Left ventricle myocardium inferior (tissue), 1 donor: ENCODE results near the gene SMIM32. TPM values are rescaled to one million over a fixed set of nuclear protein-coding genes. Genes with fewer than 3 reads are reported as not detected.

Experiments used
- DNase-seq: peaks from one replicate; pipeline ENCODE4 v3.0.0-alpha.2; 2020
- H3K27ac ChIP-seq: fragments of 200-600 bp; replicated peaks from 2 replicates; pipeline ENCODE4 v1.8.0; 2021
- H3K27me3 ChIP-seq: fragments of 200-600 bp; 2 replicates; pipeline ENCODE4 v1.8.0; 2021; ENCODE audit warnings: low read depth
- H3K36me3 ChIP-seq: fragments of 200-600 bp; 2 replicates; pipeline ENCODE4 v1.8.0; 2021
- H3K4me1 ChIP-seq: fragments of 200-600 bp; 2 replicates; pipeline ENCODE4 v1.8.0; 2021
- H3K4me3 ChIP-seq: fragments of 200-600 bp; 2 replicates; pipeline ENCODE4 v1.8.0; 2021; ENCODE audit warnings: mild to moderate bottlenecking, moderate library complexity
- H3K9me3 ChIP-seq: fragments of 200-600 bp; replicated peaks from 2 replicates; pipeline ENCODE4 v1.8.0; 2021
- CTCF ChIP-seq: fragments of 200-600 bp; IDR thresholded peaks from 2 replicates; pipeline ENCODE4 v1.8.0; 2021; ENCODE audit warnings: antibody characterized with exemption, mild to moderate bottlenecking, borderline replicate concordance
- intact Hi-C: fragments of 100-400 bp; cut with micrococcal nuclease; formaldehyde crosslinking; loops from one replicate; pipeline ENCODE4 v1.11.0; 2022
- total RNA-seq: library from RNA; stranded (reverse); fragmentation: NEBNext Ultra II Directional; extraction: Animal tissue kit (Norgen Biotek cat#: 25700); gene quantifications from one replicate; pipeline ENCODE4 v1.2.1, GENCODE V29; 2021
- donor health status: DM: no; HTN: yes; CAD: no; lungs with severe emphysema.

The SMIM32 gene
- total RNA-seq, 1 donor from 2014 or later: not detected

GRCh38 chr5:136207631-136208030 lies 14.7 kb upstream of the SMIM32 start:
- no peak for DNase-seq

GRCh38 chr5:136206361-136206760 lies 13.4 kb upstream of the SMIM32 start:
- intact Hi-C loops: no loop called here
- Histone ChIP-seq H3K27ac (no peak overlapping the region), H3K4me1 (no peaks in the 10 kb centered on the region), H3K9me3 (peaks cover 5% of the 10 kb centered on the region), H3K4me3 (no peak overlapping the region), H3K36me3 (no peaks in the 10 kb centered on the region), H3K27me3 (peaks cover 75% of the 10 kb centered on the region)
- no peak for TF ChIP-seq CTCF
- no peak for DNase-seq

More at GRCh38 chr5:136207631-136208030, 14.7 kb upstream of the SMIM32 start:
- TF ChIP-seq CTCF: no peak
- peaks cover 81% of the 10 kb centered on the region for H3K27me3 ChIP-seq
- no peaks in the 10 kb centered on the region for H3K36me3 ChIP-seq
- H3K27ac ChIP-seq: no peak overlapping the region
- intact Hi-C loops: no loop called here
- peaks cover 5% of the 10 kb centered on the region for H3K9me3 ChIP-seq
- H3K4me1 ChIP-seq: no peaks in the 10 kb centered on the region
- no peak overlapping the region for H3K4me3 ChIP-seq

- TF ChIP-seq CTCF: no peak
- Histone ChIP-seq H3K4me1 (no peaks in the 10 kb centered on the region), H3K4me3 (no peak overlapping the region), H3K9me3 (peaks cover 5% of the 10 kb centered on the region), H3K36me3 (no peaks in the 10 kb centered on the region), H3K27ac (no peak overlapping the region), H3K27me3 (peaks cover 76% of the 10 kb centered on the region)
- DNase-seq: no peak
- intact Hi-C loops: no loop called here
These were observed 13.0 kb upstream of the SMIM32 start for GRCh38 chr5:136205941-136206340.

DNA sequence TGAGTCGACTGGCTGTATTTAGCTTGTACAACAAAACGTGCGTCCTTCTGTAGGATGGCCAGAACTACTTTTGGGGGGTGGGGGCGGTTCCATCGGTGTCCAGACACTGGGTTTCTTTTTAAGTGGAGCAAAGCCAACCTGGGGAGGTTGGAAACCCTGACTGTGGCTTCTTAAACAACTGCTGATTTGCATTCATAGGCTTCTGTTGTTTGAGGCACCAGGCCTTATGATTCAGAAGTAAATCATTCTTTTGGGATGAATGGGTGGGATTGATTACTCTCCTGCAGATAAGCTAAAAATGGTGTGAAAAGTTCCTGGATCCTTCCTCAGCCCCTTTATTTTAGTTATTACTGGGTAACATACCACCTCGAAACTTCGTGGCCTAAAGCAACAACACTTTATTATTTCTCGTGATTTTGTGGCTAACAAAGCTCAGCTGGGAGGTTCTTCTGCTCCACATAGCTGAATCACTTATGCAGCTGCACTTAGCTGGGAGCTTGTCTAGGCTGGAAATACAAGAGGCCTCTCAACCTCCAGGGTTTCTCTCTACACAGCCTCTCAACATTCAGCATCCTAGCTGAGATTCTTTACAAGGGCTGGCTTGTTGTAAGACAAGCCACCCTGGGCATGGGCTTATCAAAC lies 12.2 kb upstream of the SMIM32 start:
- no peak overlapping the region for H3K4me3 ChIP-seq
- DNase-seq: no peak
- no peak overlapping the region for H3K27ac ChIP-seq
- intact Hi-C loops: no loop called here
- H3K4me1 ChIP-seq: no peaks in the 10 kb centered on the region
- TF ChIP-seq CTCF: no peak
- peaks cover 5% of the 10 kb centered on the region for H3K9me3 ChIP-seq
- no peaks in the 10 kb centered on the region for H3K36me3 ChIP-seq
- H3K27me3 ChIP-seq: peaks cover 78% of the 10 kb centered on the region

DNA sequence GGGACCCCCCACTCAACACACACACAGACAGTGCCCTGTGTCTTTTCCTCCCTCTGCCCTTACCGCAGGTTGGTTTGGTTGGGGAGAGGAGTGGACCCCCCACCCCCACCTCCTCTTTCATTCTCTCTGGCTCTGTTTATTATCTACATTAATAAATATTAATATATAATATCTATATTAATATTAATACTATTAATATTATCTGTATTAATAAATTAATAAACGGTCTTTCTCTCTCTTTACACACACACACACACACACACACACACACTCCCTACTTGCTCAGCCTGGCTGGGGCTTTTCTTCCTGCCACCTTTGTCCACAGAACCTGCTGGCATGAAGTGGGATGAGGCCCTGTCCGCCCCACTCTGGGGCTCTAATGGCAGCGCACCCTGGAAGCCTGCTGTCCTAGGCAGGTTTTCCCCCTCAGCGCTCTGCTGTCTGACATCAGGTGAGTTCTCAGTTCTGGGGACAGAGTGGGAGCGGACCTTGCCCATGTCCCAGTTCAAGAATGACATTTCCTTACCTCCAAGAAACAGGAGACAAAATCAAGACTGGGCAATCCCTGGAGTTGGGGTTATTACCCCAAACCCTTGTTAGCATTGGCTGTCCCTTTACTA lies 10.5 kb upstream of the SMIM32 start:
- H3K4me1 ChIP-seq: no peaks in the 10 kb centered on the region
- peaks cover 5% of the 10 kb centered on the region for H3K9me3 ChIP-seq
- intact Hi-C loops: no loop called here
- no peak for DNase-seq
- no peak overlapping the region for H3K4me3 ChIP-seq
- H3K27me3 ChIP-seq: peaks cover 80% of the 10 kb centered on the region
- TF ChIP-seq CTCF: no peak
- no peak overlapping the region for H3K27ac ChIP-seq
- H3K36me3 ChIP-seq: no peaks in the 10 kb centered on the region
